Loucy (cell line): Measurements from ENCODE around the gene ZFHX3.

ENCODE experiments used
- CTCF ChIP-seq: fragments of 200-600 bp; sonication (generic); conservative IDR thresholded peaks from 2 replicates; pipeline ENCODE4 v1.5.1; 2014; ENCODE audit warnings: mild to moderate bottlenecking, antibody characterized with exemption, low read length
- EZH2phosphoT487 ChIP-seq: fragments of 200-600 bp; IDR thresholded peaks from 2 replicates; pipeline ENCODE4 v1.6.1; 2018; ENCODE audit warnings: antibody characterized with exemption, mild to moderate bottlenecking, moderate library complexity, borderline replicate concordance

DNA sequence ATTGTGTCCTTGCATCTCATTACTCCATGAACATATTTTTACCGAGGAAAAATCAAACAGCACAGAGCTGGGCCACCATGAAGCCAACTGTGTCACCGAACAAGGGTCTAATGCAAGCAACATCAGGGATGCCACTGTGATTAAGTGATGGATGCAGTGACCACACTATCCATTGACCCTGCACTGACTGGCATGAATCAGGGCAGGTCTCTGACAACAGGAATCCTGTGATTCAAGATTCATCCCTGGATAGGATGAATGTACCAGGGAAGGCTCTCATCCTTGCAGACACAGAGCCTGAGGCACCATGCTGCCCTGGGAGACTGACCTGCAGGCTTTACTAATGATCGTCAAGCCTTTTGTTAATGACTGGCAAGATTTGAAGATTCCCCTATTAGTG is 41.5 kb upstream of the ZFHX3 start:
- TF ChIP-seq CTCF (no peak), EZH2phosphoT487 (no peak)
